GM12873 (cell line): ENCODE data around the gene ADAMTS3.
A peak's percentile ranks its signal among the peaks of the same experiment; 100 is the strongest.

Source experiments
- TF ChIP-seq, protein P1 (sequence below): IDR thresholded peaks from 2 replicates; pipeline ENCODE4 v1.5.1; 2012; ENCODE audit warnings: low read depth, mild to moderate bottlenecking, moderate library complexity, low read length, control low read depth; ENCODE audit not compliant: insufficient read depth; ENCODE audit errors: missing control alignments

Gene ADAMTS3

DNA sequence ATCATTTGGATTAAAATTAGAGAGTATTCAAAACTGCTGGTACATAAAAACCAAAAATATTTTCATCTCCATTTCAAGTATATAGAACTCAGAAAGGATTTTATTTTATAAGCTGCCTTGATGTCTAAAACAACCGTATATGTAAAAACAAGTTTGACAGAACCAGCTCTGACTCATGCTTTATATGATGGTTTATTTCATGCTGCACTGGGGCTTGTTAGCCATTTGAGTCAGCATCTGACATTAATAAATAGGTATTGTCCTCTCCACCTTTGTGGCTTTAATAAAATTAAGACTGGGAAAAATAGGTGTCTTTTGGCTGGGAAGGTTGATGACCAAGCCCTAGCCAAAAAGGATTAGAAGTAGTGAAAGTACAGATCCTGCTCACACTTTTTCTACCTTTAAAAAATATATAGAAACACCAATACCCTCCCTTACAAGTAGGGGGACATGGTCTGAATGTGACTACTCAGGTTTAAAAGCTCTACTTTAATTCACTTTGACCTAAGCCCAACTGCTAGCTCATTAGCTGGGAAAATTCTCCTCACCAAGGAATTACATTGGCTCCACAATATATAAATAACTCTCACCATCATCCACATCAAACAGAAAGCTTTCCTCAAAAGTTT lies 228.1 kb downstream of the ADAMTS3 start:
- TF ChIP-seq, protein P1, sequence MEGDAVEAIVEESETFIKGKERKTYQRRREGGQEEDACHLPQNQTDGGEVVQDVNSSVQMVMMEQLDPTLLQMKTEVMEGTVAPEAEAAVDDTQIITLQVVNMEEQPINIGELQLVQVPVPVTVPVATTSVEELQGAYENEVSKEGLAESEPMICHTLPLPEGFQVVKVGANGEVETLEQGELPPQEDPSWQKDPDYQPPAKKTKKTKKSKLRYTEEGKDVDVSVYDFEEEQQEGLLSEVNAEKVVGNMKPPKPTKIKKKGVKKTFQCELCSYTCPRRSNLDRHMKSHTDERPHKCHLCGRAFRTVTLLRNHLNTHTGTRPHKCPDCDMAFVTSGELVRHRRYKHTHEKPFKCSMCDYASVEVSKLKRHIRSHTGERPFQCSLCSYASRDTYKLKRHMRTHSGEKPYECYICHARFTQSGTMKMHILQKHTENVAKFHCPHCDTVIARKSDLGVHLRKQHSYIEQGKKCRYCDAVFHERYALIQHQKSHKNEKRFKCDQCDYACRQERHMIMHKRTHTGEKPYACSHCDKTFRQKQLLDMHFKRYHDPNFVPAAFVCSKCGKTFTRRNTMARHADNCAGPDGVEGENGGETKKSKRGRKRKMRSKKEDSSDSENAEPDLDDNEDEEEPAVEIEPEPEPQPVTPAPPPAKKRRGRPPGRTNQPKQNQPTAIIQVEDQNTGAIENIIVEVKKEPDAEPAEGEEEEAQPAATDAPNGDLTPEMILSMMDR: no peak

- TF ChIP-seq, protein P1: no peak
Measured at GRCh38 chr4:72338060-72338459, 231.0 kb downstream of the ADAMTS3 start.

DNA sequence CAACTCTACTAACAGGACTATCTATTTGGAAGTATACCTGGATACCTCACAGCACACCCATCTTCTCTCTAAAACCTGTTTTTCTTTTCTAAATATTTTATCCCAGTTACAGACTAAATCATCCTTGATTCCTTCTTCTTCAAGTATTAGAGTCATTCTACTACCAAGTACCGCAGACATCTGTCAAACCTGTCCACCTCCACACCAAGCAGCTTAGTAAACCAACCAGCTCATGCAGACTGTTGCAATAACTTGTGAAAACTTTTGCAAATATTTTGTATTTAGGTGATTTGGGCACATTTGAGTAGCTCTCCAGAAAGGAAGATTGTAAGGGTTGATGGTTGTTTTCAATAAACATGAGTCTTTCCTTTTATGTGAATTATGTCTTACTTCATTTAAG lies 238.6 kb downstream of the ADAMTS3 start:
- TF ChIP-seq, protein P1: no peak

DNA sequence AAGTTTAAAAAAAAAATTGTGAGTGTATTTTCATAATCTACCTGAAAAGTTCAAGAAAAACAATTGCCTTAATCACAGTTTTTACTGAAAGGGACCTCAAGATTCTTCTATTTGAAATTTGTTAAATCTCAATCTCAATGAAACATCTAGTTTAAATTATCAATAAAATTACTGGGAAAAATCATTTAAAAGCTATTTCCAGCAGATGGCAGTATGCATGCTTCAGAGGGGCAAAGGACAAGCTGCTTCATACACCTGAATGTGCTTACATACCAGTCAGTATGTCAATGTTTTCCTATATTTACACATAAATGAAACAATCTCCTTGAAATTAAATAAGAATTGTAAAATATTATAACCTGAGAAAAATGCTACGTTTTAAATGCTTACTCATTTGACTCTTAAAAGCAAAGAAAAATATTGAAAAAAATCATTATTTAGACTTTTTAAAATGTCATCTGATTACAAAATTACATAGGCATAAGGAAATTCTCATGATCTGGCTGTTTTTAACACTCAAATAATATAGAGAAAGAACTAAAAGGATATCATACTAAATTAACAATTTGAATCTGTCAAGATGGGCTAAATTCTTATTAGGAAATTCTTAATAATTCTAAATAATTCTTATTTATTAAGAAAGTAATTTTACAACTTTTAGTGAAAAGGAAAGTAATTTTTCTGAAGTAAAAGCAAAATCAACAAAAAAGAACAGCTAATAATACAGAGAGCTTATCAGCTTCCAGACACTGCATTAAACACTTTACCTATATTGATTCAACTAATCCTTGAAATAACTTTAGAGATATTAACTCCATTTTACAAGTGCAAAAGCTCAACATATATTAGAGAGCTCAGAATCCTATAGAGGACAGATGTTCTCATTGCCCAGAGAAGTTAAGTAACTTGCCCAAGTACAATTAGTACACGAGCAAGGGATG lies 242.1 kb downstream of the ADAMTS3 start:
- TF ChIP-seq, protein P1: peak; percentile 49

DNA sequence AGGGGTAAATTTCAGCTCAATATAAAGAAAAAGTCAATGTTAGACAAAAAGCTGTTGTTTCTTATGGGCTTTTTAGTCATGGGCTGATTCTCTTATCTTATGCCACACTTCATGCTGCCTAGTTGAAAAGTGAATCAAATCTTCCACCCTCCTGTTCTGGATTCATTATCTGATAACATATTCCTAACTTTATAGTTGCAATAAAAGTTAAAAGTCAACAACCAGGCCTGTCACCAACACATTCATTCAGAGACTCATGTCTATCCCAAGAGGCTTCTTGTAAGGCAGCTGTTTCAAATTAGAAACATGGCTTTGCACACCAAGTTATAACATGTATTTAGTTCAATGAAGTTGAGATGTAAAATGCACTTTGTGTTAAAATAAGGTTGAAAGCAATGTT lies 243.8 kb downstream of the ADAMTS3 start:
- TF ChIP-seq, protein P1: no peak

DNA sequence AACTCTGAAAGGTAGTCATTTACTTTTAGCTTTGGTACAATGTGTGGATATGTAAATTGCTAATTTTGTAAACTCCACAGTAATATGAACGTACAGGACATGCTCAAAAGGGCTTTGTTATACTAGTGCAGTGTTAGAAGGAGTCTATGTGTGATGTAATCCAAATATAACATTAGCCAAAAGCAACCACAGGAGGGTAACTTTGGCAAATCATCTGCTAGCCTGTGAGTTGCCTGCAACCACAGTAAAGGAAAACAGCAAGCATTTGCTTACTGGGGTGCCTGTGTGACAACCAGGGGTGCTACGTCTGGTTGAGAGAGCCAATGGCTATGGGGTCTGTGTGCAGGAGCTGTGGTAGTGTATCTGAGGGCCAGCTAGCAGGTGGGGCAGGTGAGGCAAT lies 245.8 kb downstream of the ADAMTS3 start:
- TF ChIP-seq, protein P1: no peak

GRCh38 chr4:72320223-72320948 lies 248.6 kb downstream of the ADAMTS3 start:
- TF ChIP-seq, protein P1: no peak
